Epithelial cell of proximal tubule (primary cell): ENCODE measurements around the gene CRAT. TPM values are rescaled to one million over a fixed set of nuclear protein-coding genes. Genes with fewer than 3 reads are reported as not detected.
"Not testable (repeated sequence)": the region's sequence is repeated elsewhere in the genome, so short reads cannot be mapped to it uniquely, and the experiment has no call there.

Source experiments
- DNase-seq: peaks from one replicate; pipeline ENCODE4 v3.0.0-alpha.2; 2011; ENCODE audit warnings: low read depth
- H3K4me3 ChIP-seq: 2 replicates; pipeline ENCODE4 v1.5.1; 2011; ENCODE audit warnings: low read depth, mild to moderate bottlenecking, low read length
- CTCF ChIP-seq: conservative IDR thresholded peaks from 2 replicates; pipeline ENCODE4 v1.5.1; 2012; ENCODE audit warnings: low read depth, mild to moderate bottlenecking, low read length
- total RNA-seq: library from RNA; depleted of rRNA; stranded (reverse); fragments of >200 nt; gene quantifications from 2 replicates; pipeline ENCODE4 v1.2.3, GENCODE V29; 2015

CRAT gene
- total RNA-seq, 1 donor from 2014 or later = 27.5 TPM

DNA sequence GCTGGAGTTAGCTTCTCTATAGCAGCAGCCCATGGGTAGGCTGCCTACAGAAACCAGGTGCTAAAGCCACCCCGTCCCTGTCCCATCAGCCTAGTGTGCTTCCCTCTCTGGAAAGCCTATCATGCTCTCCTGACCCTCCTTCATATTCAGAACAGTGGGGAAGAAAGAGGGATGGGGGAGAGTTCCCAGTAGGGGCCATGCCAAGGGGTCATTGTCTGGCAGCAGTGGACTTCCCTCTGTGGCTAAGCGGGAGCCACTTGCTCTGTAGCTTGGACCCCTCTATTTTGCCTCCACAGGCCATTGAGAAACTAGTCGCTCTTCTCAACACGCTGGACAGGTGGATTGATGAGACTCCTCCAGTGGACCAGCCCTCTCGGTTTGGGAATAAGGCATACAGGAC, 18.1 kb upstream of the CRAT start:
- DNase-seq = no peak
- TF ChIP-seq CTCF = no peak
- H3K4me3 ChIP-seq = no peak overlapping the region

- no peak for DNase-seq
- TF ChIP-seq CTCF = no peak
- no peak overlapping the region for H3K4me3 ChIP-seq
Observed at GRCh38 chr9:129126749-129127618, 16.4 kb upstream of the CRAT start.

DNA sequence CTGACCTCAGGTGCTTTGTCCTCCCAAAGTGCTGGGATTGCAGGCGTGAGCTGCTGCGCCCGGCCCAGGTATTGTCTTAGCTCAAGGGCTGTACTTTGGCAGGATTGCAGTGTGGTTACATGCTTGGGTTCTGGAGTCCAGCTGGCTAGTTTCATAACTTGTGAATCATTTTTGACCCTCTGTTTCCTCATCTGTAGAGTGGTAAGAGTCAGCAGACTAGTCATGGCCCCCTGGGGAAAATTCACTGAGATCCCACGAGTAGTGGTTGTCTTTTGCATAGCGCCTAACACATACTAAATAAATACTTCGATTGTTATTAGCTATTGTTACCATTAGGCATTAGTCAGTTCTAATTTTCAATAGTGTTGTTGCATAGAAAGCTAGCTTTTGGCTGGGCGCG, 14.9 kb upstream of the CRAT start:
- no peak for DNase-seq
- no peak overlapping the region for H3K4me3 ChIP-seq
- no peak for TF ChIP-seq CTCF

DNA sequence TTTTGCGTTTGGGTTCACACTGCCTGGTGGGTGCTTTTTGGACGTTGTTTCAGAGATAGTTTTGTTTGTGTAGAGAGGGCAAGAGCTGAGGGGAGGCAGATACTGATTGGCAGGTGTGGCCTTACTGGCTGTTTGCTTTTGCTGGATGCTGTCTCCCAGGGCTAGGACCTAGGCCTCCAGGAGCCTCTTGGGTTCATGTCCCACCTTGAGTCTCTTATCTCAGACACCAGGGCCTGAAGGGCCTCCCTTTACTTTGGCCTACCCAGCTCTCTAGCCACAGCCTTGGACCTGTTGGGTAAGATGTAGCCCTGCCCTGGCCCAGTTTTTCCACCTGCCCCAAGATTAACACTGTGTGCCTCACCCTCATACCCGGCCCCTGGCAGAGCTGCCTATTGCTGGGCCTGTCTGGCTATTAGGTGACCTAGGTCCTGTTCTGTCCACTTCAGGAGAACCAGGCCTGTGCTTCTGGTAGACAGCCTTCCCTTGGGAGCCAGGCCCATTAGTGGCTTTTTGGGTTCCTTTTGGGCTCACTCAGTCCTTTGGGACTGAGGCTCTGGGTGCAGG, 14.0 kb upstream of the CRAT start:
- TF ChIP-seq CTCF = no peak
- no peak for DNase-seq
- H3K4me3 ChIP-seq = no peak overlapping the region

DNA sequence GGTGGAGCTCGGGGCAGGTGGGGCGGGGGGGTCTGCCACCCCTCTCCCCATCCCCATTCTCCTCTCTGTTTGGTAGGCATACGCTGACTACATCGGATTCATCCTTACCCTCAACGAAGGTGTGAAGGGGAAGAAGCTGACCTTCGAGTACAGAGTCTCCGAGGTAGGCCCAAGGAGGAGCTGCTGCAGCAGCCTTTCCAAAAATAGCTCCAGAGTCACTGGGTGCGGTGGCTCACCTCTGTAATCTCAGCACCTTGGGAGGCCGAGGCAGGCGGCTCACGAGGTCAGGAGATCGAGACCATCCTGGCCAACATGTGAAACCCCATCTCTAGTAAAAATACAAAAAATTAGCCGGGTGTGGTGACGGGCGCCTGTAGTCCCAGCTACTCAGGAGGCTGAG, 12.4 kb upstream of the CRAT start:
- not testable (repeated sequence) for DNase-seq, H3K4me3 ChIP-seq

GRCh38 chr9:129122133-129122532, 11.5 kb upstream of the CRAT start:
- no peak for DNase-seq
- TF ChIP-seq CTCF = no peak
- no peak overlapping the region for H3K4me3 ChIP-seq

GRCh38 chr9:129121483-129121882, 10.9 kb upstream of the CRAT start:
- no peak for TF ChIP-seq CTCF
- DNase-seq = no peak

More at GRCh38 chr9:129121483-129121882, 10.9 kb upstream of the CRAT start:
- no peak overlapping the region for H3K4me3 ChIP-seq
